Caco-2 (cell line): ENCODE data around the gene ABCC4. TPM values are rescaled to one million over a fixed set of nuclear protein-coding genes. Genes with fewer than 3 reads are reported as not detected.
A peak's percentile ranks its signal among the peaks of the same experiment; 100 is the strongest.
"Not testable (repeated sequence)": the region's sequence is repeated elsewhere in the genome, so short reads cannot be mapped to it uniquely, and the experiment has no call there.

ENCODE experiments used
- BruUV-seq: library from RNA; stranded (reverse); fragments of 400-500 nt; replicated peaks from 2 replicates; lab custom pipeline; 2021; lab: Mats Ljungman, UMichigan
- CTCF ChIA-PET: fragments of 300-600 bp; sonication (Branson Sonifier 250); formaldehyde crosslinking; loops from one replicate; lab custom pipeline; 2022; ENCODE audit warnings: antibody characterized with exemption; lab: Charles Lee
- POLR2A ChIA-PET: fragments of 300-600 bp; sonication (Branson Sonifier 250); formaldehyde crosslinking; loops from one replicate; lab custom pipeline; 2022; ENCODE audit warnings: antibody characterized with exemption; lab: Charles Lee
- DNase-seq, 2 experiments: peaks; one replicate each; pipeline versions ENCODE4 v3.0.0 to v3.0.0-alpha.2; 2020 to 2022
- H3K27me3 ChIP-seq: replicated peaks from 2 replicates; pipeline ENCODE4 v1.6.0; 2011; ENCODE audit warnings: low read length; ENCODE audit not compliant: control insufficient read depth, insufficient read depth
- H3K36me3 ChIP-seq: 2 replicates; pipeline ENCODE4 v1.5.1; 2011; ENCODE audit warnings: low read length; ENCODE audit not compliant: control insufficient read depth, insufficient read depth
- H3K4me1 ChIP-seq: fragments of 250-450 bp; sonication (Bioruptor Pico); 2 replicates; pipeline ENCODE4 v1.5.1; 2020; ENCODE audit warnings: mild to moderate bottlenecking
- H3K4me3 ChIP-seq: 2 replicates; pipeline ENCODE4 v1.5.1; 2011; ENCODE audit warnings: low read depth, mild to moderate bottlenecking, control low read depth, low read length
- H3K9me3 ChIP-seq: fragments of 250-450 bp; sonication (Bioruptor Pico); 2 replicates; pipeline ENCODE4 v1.5.1; 2020; ENCODE audit warnings: mild to moderate bottlenecking, moderate library complexity
- H3K27ac Mint-ChIP-seq: one replicate; pipeline ENCODE4 v1.8.0; 2022; ENCODE audit warnings: mixed read lengths; ENCODE audit not compliant: unreplicated experiment
- H3K27me3 Mint-ChIP-seq: one replicate; pipeline ENCODE4 v1.8.0; 2022; ENCODE audit warnings: mixed read lengths; ENCODE audit not compliant: insufficient read depth, unreplicated experiment
- H3K36me3 Mint-ChIP-seq: one replicate; pipeline ENCODE4 v1.8.0; 2022; ENCODE audit warnings: mild to moderate bottlenecking, mixed read lengths; ENCODE audit not compliant: insufficient read depth, unreplicated experiment
- H3K4me1 Mint-ChIP-seq: one replicate; pipeline ENCODE4 v1.8.0; 2022; ENCODE audit warnings: low read depth, mixed read lengths; ENCODE audit not compliant: unreplicated experiment
- H3K4me3 Mint-ChIP-seq: one replicate; pipeline ENCODE4 v1.8.0; 2022; ENCODE audit warnings: mild to moderate bottlenecking, moderate library complexity, mixed read lengths; ENCODE audit not compliant: unreplicated experiment
- H3K9me3 Mint-ChIP-seq: one replicate; pipeline ENCODE4 v1.8.0; 2022; ENCODE audit warnings: mixed read lengths; ENCODE audit not compliant: unreplicated experiment
- intact Hi-C: fragments of 100-400 bp; cut with micrococcal nuclease; formaldehyde crosslinking; loops from one replicate; pipeline ENCODE4 v1.10.0; 2022; ENCODE audit not compliant: unreplicated experiment
- total RNA-seq: library from RNA; stranded (reverse); gene quantifications from 2 replicates; pipeline ENCODE4 v1.2.3, GENCODE V29; 2022
- TF ChIP-seq, protein P1 (sequence below), 2 experiments: fragments of 200-600 bp in 1 of 2; IDR thresholded peaks; 1 replicate in 1 of 2; 2 replicates in 1 of 2; pipeline versions ENCODE4 v1.5.1 to v1.8.0; 2011 to 2022; ENCODE audit warnings: antibody characterized with exemption in 1 of 2, control low read depth in 1 of 2, inconsistent platforms in 1 of 2, low read depth in 1 of 2, low read length in 1 of 2, mild to moderate bottlenecking in 1 of 2, moderate library complexity in 1 of 2; ENCODE audit not compliant: insufficient read depth in 1 of 2, severe bottlenecking in 1 of 2, unreplicated experiment in 1 of 2

The ABCC4 gene
- total RNA-seq, 1 experiment from 2014 or later, result 51.9 TPM

DNA sequence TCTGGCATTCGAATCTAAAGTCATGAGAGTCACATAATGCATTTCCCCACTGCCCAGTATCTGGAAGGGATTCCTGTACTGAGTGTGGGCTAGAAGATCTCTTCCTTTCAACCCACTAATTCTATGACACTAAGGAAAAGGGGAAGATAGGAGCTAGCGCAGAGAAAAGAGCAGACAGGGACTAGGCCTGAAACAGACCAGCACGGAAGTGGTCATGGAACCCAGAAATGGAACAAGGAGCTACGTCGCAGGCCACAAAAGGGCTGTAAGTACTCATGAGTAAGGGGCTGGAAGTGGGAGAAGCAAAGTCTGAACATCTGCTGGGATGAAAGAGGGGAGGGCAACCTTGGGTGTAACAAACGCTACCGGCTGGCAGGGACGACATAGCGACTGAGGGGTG lies 8.6 kb downstream of the ABCC4 start:
- ChIA-PET POLR2A (no interaction called here), CTCF (no interaction called here)
- H3K27me3 ChIP-seq, result no peaks in the 10 kb centered on the region
- intact Hi-C loops, result no loop called here
- DNase-seq, result no peak
- H3K36me3 Mint-ChIP-seq, result peaks cover 50% of the 10 kb centered on the region
- no peaks in the 10 kb centered on the region for H3K9me3 Mint-ChIP-seq
- TF ChIP-seq, protein P1, sequence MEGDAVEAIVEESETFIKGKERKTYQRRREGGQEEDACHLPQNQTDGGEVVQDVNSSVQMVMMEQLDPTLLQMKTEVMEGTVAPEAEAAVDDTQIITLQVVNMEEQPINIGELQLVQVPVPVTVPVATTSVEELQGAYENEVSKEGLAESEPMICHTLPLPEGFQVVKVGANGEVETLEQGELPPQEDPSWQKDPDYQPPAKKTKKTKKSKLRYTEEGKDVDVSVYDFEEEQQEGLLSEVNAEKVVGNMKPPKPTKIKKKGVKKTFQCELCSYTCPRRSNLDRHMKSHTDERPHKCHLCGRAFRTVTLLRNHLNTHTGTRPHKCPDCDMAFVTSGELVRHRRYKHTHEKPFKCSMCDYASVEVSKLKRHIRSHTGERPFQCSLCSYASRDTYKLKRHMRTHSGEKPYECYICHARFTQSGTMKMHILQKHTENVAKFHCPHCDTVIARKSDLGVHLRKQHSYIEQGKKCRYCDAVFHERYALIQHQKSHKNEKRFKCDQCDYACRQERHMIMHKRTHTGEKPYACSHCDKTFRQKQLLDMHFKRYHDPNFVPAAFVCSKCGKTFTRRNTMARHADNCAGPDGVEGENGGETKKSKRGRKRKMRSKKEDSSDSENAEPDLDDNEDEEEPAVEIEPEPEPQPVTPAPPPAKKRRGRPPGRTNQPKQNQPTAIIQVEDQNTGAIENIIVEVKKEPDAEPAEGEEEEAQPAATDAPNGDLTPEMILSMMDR (IDR thresholded peaks at IDR 0.05; ENCODE audit: insufficient read depth in 1 of 2, low read depth in 1 of 2, low read length in 1 of 2, severe bottlenecking in 1 of 2, unreplicated experiment in 1 of 2), result no peak
- no peak overlapping the region for H3K4me3 ChIP-seq
- peak overlapping the region; percentile 17 for H3K27ac Mint-ChIP-seq
- no TSS peak for BruUV-seq
- H3K36me3 ChIP-seq, result peaks cover 3% of the 10 kb centered on the region
- no peaks in the 10 kb centered on the region for H3K27me3 Mint-ChIP-seq
- 0 out of 2 replicates have a peak, but pooled peaks cover 4% of the 10 kb centered on the region for H3K9me3 ChIP-seq
- no peak overlapping the region for H3K4me3 Mint-ChIP-seq
- H3K4me1 ChIP-seq, result peaks cover 22% of the 10 kb centered on the region
- H3K4me1 Mint-ChIP-seq, result peaks cover 23% of the 10 kb centered on the region

DNA sequence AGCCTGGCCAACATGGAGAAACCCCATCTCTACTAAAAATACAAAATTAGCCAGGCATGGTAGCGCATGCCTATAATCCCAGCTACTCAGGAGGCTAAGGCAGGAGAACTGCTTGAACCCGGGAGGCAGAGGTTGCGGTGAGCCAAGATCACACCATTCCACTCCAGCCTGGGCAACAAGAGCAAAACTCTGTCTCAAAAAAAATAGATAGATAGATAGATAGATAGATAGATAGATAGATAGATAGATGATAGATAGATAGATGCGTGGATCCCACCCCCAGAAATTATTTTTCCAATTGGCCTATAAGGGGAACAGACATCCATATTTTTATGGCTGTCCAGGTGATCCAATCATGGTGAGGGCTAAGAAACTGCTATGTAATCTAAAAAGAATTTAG lies 11.3 kb downstream of the ABCC4 start:
- H3K27ac Mint-ChIP-seq, H3K36me3 ChIP-seq, H3K4me3 Mint-ChIP-seq, H3K27me3 Mint-ChIP-seq, POLR2A ChIA-PET, H3K4me1 Mint-ChIP-seq, H3K27me3 ChIP-seq, H3K9me3 ChIP-seq, intact Hi-C loops, DNase-seq, H3K4me1 ChIP-seq, H3K9me3 Mint-ChIP-seq, H3K4me3 ChIP-seq, BruUV-seq: not testable (repeated sequence)
- peaks cover 28% of the 10 kb centered on the region for H3K36me3 Mint-ChIP-seq
- CTCF ChIA-PET, result interaction anchor here (1.4 kb wide), 1 partner anchor 114 kb away, joined by 3 read pairs; no protein-coding TSS in a partner anchor

DNA sequence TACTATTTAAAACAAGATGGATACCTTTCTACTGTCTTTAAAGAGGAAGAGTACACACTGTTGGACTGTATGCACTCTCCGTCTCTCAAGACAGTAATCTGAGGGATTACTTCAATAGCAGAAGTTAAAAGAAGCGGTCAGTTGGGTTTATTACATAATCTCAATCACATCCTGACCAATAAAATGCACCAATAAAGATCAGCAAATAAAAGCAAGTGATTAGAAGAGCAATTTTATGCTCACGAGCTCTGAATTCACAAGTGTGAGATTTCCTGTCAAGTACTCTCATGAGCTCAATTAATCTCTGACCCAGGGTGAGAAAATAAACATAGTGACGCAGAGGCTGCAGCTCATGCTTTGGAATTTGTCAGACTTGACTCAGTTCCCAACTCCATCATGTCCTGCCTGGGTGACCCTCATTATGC lies 12.2 kb downstream of the ABCC4 start:
- Histone ChIP-seq H3K4me3 (no peak overlapping the region), H3K9me3 (0 out of 2 replicates have a peak, but pooled peaks cover 4% of the 10 kb centered on the region), H3K4me1 (peaks cover 8% of the 10 kb centered on the region; the same call in 1 of the 2 replicates), H3K27me3 (no peaks in the 10 kb centered on the region), H3K36me3 (no peaks in the 10 kb centered on the region; the same call in 1 of the 2 replicates)
- Mint-ChIP-seq H3K36me3 (peaks cover 24% of the 10 kb centered on the region), H3K9me3 (no peaks in the 10 kb centered on the region), H3K27ac (no peak overlapping the region), H3K4me3 (no peak overlapping the region), H3K4me1 (peaks cover 8% of the 10 kb centered on the region), H3K27me3 (no peaks in the 10 kb centered on the region)
- intact Hi-C loops, result no loop called here
- BruUV-seq, result no TSS peak
- POLR2A ChIA-PET, result no interaction called here
- CTCF ChIA-PET, result no interaction called here
- DNase-seq, result no peak
- TF ChIP-seq, protein P1 (IDR thresholded peaks at IDR 0.05; ENCODE audit: insufficient read depth in 1 of 2, low read depth in 1 of 2, low read length in 1 of 2, severe bottlenecking in 1 of 2, unreplicated experiment in 1 of 2), result no peak
